NCI-H460 (cell line): ENCODE data around the gene ACSS3. TPM values are rescaled to one million over a fixed set of nuclear protein-coding genes. Genes with fewer than 3 reads are reported as not detected.
"Not testable (repeated sequence)": the region's sequence is repeated elsewhere in the genome, so short reads cannot be mapped to it uniquely, and the experiment has no call there.

ENCODE experiments used
- DNase-seq: peaks from one replicate; pipeline ENCODE4 v3.0.0-alpha.2; 2016; ENCODE audit warnings: low read depth; ENCODE audit errors: extremely low read depth
- total RNA-seq: library from RNA; depleted of rRNA; stranded (reverse); fragments of >200 nt; shearing (Covaris generic); gene quantifications from 2 replicates; pipeline ENCODE4 v1.2.3, GENCODE V29; 2014

The ACSS3 gene
- total RNA-seq, 1 experiment from 2014 or later, result 54.4 TPM

DNA sequence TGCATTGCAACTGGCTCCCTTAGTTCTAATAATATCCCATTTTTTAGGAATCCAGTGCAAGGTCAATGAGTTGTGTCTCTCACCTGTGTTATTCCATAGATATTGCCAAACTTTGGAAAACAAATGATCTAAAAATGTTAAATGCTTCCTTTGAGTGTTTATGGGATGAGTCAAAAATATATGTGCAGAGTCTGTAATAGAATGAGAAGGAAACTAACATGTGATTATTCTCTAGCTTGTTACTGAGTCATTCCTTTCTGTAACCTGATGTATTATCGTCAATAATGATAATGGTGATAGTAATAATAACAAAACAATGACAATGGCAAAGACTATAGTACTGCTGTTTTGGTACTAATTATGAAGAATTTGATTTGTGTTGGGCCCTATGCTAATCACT lies 11.5 kb downstream of the ACSS3 start:
- no peak for DNase-seq

DNA sequence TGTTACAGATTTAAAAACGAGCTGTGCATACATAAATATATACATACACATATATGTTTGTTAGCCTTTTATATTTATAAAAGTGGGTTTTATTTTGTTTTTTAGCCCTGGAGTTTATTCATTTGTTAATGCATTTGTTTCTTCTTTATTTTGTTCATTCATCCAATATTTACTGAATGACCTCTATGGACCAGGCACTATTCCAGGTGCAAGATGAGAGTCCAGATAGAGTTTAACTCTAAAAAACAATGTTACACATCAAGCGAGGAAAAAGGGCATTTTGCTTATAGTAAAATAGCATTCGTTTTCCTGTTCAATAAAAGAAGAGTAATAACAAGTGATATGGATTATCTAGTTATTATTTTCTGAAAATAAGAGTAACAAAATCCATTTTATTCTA lies 14.2 kb downstream of the ACSS3 start:
- no peak for DNase-seq

GRCh38 chr12:81094718-81095360 lies 17.0 kb downstream of the ACSS3 start:
- DNase-seq, result no peak

GRCh38 chr12:81095501-81096232 lies 17.8 kb downstream of the ACSS3 start:
- DNase-seq, result no peak

- DNase-seq, result no peak
Measured at GRCh38 chr12:81105687-81106086, 27.8 kb downstream of the ACSS3 start.

DNA sequence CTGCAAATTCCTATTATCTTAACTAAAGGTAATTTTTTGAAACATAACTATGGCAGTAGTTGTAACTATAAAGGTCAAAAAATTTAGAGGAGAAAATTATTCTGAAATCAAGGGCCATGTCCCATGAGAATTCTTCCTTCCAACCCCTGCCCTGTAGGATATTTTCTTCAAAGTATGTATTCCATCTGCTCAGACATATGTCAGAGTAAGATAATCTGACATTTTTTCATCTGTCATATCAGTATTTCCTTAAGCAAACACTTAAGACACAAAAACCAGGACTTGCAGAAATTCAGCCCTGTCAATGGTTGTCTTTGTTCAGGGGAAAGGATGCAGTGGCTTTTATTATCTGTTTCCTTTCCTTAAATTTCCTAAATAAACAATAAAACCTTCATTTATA lies 36.3 kb downstream of the ACSS3 start:
- DNase-seq, result no peak

DNA sequence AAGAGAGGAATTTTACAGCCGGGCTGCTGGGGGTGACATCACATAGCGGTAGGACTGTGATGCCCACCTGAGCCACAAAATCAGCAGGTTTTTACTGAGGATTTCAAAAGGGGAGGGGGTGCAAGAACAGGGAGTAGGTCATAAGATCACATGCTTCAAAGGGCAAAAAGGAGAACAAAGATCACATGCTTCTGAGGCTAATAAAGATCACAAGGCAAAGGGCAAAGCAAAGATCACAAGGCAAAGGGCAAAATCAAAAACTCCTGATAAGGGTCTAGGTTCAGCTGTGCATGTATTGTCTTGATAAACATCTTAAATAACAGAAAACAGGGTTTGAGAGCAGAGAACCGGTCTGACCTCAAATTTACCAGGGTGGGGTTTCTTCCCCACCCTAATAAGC lies 41.2 kb downstream of the ACSS3 start:
- not testable (repeated sequence) for DNase-seq

DNA sequence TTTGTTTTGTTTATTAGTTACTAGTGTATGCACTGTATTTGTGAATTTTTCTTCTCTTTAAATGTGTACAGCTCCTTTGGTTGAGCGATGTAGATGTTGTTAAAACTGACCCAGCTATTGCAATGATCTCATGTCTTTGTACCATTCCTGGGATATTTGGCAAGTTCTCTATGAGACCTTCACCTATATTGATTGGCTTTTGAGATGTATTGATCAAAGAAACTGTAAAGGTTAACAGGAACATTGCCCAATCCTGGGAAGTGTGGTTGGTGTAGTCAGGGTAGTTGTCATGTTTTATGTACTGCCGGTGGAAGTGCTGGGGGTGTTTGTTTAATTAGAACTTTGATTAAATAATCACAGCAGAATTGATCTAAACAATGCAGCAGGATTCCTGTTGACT lies 43.1 kb downstream of the ACSS3 start:
- no peak for DNase-seq

DNA sequence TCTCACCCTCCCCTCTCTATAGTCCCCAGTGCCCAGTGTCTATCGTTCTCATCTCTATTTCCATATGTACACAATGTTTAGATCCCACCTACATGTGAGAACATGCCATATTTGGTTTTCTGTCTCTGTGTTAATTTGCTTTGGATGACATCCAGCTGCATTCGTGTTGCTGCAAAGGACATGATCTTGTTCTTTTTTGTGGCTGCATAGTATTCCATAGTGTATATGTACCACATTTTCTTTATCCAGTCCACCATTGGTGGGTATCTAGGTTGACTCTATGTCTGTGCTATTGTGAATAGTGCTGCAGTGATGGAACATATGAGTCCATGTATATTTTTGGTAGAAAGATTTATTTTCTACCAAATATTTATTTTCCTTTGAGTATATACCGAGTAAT lies 45.7 kb downstream of the ACSS3 start:
- DNase-seq, result no peak

DNA sequence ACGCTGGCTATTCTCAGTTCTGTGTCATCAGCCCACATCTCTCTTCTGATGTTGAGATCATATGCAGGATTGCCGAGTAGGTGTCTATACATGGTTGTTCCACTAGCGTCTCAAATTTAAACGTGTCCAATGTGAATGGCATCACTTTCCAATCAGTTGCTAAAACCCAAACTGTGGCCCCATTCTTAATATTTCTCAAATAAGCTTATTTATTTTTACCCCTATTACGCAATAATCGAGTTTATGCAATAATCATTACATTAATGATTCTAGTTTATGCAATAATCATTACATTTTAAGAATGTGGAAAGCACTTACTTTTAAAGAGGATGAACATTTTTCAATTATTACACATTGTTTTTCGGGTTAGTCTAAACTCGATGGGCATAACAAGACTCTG lies 47.8 kb downstream of the ACSS3 start:
- peak; percentile 11 for DNase-seq

- DNase-seq, result peak; percentile 58
Measured at GRCh38 chr12:81128930-81129554, 51.2 kb downstream of the ACSS3 start.

- no peak for DNase-seq
Measured at GRCh38 chr12:81136519-81136918, 58.6 kb downstream of the ACSS3 start.

- DNase-seq, result no peak
Measured at GRCh38 chr12:81137801-81138200, 59.9 kb downstream of the ACSS3 start.

DNA sequence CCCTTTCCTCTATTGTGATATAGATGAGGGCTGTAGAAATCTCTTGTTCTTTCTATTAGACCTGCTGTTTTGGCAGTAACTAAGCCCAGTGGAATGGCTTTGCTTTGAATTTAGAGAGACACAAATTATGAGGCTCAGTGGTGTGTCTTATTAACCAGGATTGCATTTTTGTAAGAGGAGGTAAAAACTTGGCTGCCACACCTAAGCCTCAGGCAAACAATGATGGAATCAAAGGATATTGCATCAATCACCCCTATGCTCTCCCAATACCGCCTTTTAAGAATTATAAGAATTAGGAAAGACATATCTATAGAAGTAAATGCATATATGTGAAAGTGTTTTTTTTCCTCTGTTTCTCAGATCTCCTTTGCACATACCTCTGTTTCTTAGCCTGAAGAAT lies 63.3 kb downstream of the ACSS3 start:
- no peak for DNase-seq

DNA sequence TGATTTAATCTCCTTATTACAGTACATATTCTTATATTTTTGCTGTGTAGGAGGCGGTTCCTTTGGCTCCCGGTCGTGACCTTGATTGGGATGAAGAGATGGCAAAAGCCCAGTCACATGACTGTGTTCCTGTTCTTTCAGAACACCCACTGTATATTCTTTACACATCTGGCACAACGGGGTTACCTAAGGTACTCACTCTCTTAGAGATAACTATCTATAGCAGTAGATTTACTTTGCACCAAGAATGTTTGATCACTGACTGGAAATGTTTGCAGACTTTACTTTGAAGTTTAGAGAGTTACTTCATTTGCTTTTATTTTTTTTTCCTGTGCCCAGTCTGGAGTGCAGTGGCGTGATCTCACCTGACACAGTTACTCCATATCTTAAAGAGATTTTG lies 65.2 kb downstream of the ACSS3 start:
- DNase-seq, result no peak

GRCh38 chr12:81146228-81147225 lies 68.6 kb downstream of the ACSS3 start:
- no peak for DNase-seq

- DNase-seq, result no peak
Measured at GRCh38 chr12:81147292-81147919, 69.5 kb downstream of the ACSS3 start.

- DNase-seq, result no peak
Measured at GRCh38 chr12:81150382-81150781, 72.5 kb downstream of the ACSS3 start.

- no peak for DNase-seq
Measured at GRCh38 chr12:81159856-81160255, 82.0 kb downstream of the ACSS3 start.

DNA sequence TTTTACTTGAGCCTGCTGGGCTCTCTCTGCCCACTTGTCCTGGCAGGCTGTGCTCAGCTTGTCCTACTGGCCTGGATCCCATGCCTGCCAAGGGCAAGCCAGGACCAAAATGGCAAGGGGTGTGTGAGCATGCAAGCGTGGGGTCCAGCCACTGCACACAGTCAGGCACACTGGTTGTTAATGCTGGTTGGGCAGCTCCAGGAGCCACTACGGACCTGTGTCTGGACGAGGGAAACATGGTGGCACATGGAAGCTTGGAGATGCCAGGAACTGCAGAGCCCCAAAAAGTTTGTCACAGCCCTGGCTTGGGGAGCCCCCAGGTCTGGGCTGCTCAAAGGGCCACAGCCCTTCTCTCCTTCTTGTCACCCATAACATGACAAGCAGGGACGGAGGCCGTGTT lies 83.8 kb downstream of the ACSS3 start:
- DNase-seq, result no peak
